WI38 (cell line): ENCODE results near the gene DROSHA.

Experiments used
- H3K4me3 ChIP-seq: 2 replicates; pipeline ENCODE4 v1.5.1; 2011; ENCODE audit warnings: low read depth, mild to moderate bottlenecking, control low read depth, low read length
- TF ChIP-seq, protein P1 (sequence below): IDR thresholded peaks from 2 replicates; pipeline ENCODE4 v1.5.1; 2012; ENCODE audit warnings: low read depth, mild to moderate bottlenecking, control low read depth, low read length

The DROSHA gene

GRCh38 chr5:31436851-31437250 lies 95.0 kb downstream of the DROSHA start:
- TF ChIP-seq, protein P1, sequence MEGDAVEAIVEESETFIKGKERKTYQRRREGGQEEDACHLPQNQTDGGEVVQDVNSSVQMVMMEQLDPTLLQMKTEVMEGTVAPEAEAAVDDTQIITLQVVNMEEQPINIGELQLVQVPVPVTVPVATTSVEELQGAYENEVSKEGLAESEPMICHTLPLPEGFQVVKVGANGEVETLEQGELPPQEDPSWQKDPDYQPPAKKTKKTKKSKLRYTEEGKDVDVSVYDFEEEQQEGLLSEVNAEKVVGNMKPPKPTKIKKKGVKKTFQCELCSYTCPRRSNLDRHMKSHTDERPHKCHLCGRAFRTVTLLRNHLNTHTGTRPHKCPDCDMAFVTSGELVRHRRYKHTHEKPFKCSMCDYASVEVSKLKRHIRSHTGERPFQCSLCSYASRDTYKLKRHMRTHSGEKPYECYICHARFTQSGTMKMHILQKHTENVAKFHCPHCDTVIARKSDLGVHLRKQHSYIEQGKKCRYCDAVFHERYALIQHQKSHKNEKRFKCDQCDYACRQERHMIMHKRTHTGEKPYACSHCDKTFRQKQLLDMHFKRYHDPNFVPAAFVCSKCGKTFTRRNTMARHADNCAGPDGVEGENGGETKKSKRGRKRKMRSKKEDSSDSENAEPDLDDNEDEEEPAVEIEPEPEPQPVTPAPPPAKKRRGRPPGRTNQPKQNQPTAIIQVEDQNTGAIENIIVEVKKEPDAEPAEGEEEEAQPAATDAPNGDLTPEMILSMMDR = no peak

DNA sequence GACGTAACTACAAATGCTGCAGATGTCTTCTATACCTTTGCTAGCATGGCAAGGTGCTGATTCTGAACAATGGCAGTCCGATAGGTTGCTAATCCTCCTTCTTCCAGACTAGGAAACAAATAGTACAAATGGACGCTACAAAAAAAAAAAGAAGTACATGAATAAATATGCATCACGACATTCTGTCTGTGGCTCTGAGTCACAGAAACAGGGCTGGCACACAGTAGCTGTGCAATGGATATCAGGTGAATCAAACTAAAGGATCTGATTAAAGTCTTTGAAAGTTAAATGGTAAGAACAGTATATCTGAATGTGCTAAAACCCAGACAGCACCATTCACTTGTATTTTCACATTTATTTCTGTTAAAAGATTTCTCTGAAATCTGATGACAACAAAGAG lies 96.2 kb downstream of the DROSHA start:
- TF ChIP-seq, protein P1 = no peak
- H3K4me3 ChIP-seq = no peak overlapping the region

More at GRCh38 chr5:31436851-31437250, 95.0 kb downstream of the DROSHA start:
- no peak overlapping the region for H3K4me3 ChIP-seq

DNA sequence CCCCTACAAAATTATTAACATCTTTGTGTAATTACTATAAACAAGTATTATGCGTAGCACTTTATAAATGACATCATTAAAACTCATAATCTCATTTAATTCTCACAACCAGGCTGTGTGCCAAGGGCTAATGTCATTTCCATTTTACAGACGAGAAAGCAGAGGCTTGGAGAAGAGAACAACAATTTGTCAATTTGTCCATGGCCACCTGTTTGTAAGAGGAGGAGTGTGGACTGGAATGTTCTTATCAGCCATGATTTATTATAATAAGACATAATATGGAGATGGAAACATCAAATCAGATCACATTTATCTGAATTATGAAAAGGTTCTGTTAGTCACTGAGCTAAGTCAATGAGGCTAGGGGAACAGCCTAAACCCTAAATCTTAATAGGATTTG lies 97.0 kb downstream of the DROSHA start:
- no peak overlapping the region for H3K4me3 ChIP-seq
- TF ChIP-seq, protein P1 = no peak

GRCh38 chr5:31433229-31433628 lies 98.7 kb downstream of the DROSHA start:
- H3K4me3 ChIP-seq = no peak overlapping the region
- TF ChIP-seq, protein P1 = no peak

- TF ChIP-seq, protein P1 = no peak
- H3K4me3 ChIP-seq = no peak overlapping the region
Observed at GRCh38 chr5:31427724-31428309, 104.1 kb downstream of the DROSHA start.

- TF ChIP-seq, protein P1 = no peak
- no peak overlapping the region for H3K4me3 ChIP-seq
Observed at GRCh38 chr5:31427013-31427723, 104.7 kb downstream of the DROSHA start.

GRCh38 chr5:31421806-31422586 lies 109.9 kb downstream of the DROSHA start:
- no peak overlapping the region for H3K4me3 ChIP-seq
- TF ChIP-seq, protein P1 = no peak
